Left cardiac atrium (tissue), 4 donors: ENCODE data around the gene SMOC1. TPM values are rescaled to one million over a fixed set of nuclear protein-coding genes. Genes with fewer than 3 reads are reported as not detected.
A peak's percentile ranks its signal among the peaks of the same experiment; 100 is the strongest.

Source experiments
- ATAC-seq, 2 donors: fragments of 200-7000 bp; cut with Tn5 transposase; one replicate each; pipeline ENCODE4 v1.9.1; 2020; ENCODE audit warnings: mild to moderate bottlenecking in 2 of 2, moderate library complexity in 2 of 2
- DNase-seq: peaks from one replicate; pipeline ENCODE4 v3.0.0-alpha.2; 2020
- intact Hi-C, 2 donors: fragments of 100-400 bp; cut with DNase I; formaldehyde crosslinking; loops; one replicate each; pipeline versions ENCODE4 v1.14.1 to v1.15.1; 2022 to 2023
- total RNA-seq, 2 donors: library from RNA; stranded (reverse); fragmentation: NEBNext Ultra II Directional; extraction: Animal tissue kit (Norgen Biotek cat#: 25700); gene quantifications; one replicate each; pipeline ENCODE4 v1.2.1, GENCODE V29; 2021
- donor health status: DM: no; HTN: yes; CAD: no.
- donor health status: DM: no; HTN: yes; CAD: no; lungs with severe emphysema.
- donor health status: DM: yes; HTN: yes; CAD: no.
- donor health status: Dilated cardiomyopathy.

Gene SMOC1
- total RNA-seq, 2 donors from 2014 or later, result 5.4 to 14.9 TPM

DNA sequence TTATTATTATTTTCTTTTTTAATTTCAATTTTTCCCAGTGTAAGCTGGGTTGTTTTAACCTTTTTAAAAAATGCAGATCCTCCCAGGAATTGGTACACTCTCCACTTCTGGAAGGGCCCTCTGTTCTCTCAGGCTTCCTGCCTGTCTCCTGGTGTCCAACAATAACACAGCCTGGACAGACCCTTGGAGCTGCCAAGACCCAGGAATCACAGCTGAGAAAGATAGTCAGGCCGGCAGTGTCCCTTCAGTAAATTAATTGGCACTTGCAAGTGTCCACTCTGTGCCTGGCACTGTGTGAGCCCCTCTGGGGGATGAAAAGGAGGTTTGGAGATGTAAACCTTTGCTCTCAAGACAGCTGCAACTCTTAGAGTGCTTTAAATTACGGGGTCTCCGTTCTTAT is 113.3 kb downstream of the SMOC1 start:
- DNase-seq, result no peak
- peak; percentile 71 to 82 for ATAC-seq
- intact Hi-C loops, result no loop called here

DNA sequence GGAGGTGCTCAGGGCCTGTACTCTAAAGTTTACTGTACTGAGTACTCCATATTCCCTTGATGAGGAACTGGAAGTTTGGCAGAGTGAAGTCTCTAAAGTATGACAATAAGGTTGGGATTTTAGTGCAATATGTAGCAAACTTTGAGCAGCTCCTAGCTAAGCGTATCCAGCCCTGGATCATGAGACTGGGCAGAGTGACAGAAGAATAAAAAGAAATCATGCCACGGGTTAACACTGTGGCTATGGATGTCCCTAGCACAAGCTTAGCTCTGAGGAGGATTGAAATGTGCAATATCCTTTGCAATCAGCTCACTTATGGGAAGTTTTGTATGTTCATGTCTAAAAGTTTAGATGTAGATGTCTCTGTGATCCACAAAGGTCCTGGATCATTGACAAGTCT is 114.1 kb downstream of the SMOC1 start:
- intact Hi-C loops, result no loop called here
- ATAC-seq, result no peak
- no peak for DNase-seq

DNA sequence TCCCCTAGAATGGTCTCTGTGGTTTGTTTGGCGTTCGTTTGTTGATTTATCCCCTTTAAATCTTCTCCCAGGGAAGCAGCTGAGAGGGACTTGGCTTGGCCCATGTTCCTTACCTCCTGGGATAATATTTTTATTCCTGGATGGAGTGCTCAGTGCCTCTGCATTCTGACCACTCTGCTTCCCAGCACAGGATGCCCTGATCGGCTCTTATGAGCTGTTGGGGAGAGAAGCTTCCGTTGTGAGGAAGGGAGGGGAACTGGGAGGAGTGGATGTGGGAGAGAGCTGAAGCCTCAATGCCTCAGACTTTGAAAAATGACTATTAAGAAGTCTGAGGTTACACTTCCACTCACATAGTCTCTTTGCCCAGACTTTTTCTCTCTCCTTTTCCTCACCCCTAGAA is 114.8 kb downstream of the SMOC1 start:
- intact Hi-C loops, result no loop called here
- ATAC-seq (peak in 1 of 2 donors; percentile 58), DNase-seq (peak; percentile 54)

DNA sequence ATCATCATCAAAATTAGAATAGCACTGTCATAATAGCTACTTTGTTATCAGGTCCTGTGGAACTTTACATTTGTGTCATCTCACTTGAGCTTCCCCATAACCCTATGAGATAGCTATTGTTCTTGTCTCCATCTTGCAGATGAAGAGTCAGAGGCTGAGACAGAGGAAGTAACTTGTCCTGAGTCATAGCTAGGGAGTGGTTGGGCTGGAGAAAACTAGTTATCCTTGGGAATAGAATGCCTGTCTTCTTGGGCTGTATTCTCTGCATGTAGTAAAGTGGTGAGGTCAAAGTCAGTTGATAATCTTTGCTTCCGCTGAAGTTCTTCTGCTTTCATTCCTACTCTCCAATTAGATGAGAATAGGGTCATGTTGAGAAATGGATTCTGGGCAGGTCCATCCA is 117.0 kb downstream of the SMOC1 start:
- DNase-seq (no peak), ATAC-seq (peak in 1 of 2 donors; percentile 15)
- intact Hi-C loops, result no loop called here

DNA sequence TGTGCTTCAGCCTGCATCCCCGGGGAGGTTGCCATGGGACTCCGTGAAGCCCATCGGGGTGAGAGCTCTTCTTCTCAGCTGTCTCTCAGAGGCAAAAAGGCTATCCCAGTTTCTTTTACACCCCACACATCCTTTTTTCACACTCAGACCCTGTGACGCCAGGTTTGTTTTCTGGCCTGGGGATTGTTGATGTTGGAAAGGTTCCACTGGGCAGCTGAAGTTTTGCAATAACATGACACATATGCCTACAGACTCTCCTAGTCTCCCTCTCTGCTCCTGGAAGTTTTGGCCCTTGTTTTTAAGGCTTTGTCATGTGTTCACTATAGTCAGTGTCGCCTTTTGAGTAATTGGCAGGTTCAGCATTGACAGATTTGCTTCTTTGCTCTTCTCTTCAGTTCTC is 118.6 kb downstream of the SMOC1 start:
- intact Hi-C loops, result no loop called here
- ATAC-seq, result peak in 1 of 2 donors; percentile 81
- DNase-seq, result no peak

DNA sequence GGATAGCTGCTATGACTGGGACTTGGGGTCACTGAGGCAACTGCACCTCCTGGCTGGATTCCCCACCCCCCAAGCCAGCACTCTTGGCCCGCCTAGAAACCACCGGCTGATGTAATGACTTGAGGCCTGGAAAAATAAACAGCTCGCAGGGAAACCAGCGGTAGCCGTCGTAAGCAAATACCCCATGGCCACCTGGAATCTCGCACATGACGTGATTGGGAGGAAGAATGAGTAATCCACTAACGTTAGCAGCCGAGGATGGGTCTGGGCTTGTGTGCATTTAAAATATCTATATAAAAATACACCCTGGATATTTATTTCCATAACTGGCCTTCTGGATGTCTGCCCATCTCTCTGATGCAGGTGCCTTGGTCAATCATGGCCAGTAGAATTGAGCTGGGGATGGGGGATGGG is 120.1 kb downstream of the SMOC1 start:
- DNase-seq (peak; percentile 50), ATAC-seq (peak in 1 of 2 donors; percentile 18)
- intact Hi-C loops, result no loop called here

DNA sequence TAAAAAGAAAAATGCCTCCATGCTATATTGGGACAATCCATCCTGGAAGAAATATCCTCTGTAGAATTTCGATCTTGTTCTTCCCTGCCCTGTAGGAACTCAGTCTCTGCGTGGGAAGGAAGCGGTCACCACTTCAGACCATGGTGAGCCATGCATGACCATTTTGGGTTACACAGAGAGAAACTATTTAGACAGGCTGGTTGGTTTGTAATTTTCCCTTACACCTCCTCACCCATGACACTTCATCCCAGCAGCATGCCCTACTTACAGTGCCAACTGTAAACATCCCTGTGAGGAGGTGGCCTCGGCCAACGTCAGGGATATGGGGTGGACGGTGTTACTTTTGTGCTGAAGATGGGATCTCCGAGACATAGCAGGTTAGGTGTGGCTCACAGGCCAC is 121.4 kb downstream of the SMOC1 start:
- DNase-seq (no peak), ATAC-seq (no peak)
- intact Hi-C loops, result no loop called here

DNA sequence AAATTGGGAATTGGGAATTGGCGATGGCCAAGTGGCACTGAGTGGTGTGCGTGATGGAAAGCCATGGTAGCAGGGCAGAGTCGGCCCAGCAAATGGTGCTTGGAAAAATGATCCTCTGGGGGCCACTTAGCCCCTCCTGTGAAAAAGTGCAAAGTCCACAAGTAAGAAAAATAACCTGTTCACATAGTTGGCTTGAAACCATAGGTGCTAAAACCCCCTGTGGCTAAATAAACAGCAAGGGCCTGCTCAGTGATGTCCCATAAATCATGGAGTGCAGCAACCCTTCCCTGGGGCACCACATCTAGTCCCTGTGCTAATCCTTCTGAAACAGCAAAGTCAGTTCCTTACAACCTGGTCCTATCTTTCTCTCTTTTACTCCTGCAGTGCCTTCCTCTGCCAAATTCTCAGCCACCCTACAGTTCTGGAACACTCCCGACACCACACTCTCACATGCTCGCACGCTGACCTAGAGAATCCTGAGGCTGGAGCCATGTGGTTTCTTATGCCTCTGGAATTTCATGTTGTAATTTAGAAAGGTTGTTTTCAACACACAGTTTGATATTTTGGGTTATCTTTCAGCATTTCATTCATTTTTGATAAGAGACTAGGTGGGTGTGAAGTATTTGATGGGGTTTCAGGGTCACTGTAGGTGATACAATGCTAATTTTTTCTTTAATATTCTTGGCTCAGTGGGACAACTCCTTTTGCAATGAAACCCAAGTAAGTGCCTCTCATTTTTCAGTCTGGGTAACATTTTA is 123.6 kb downstream of the SMOC1 start:
- intact Hi-C loops, result no loop called here
- DNase-seq, result no peak
- ATAC-seq, result peak in 1 of 2 donors; percentile 72

DNA sequence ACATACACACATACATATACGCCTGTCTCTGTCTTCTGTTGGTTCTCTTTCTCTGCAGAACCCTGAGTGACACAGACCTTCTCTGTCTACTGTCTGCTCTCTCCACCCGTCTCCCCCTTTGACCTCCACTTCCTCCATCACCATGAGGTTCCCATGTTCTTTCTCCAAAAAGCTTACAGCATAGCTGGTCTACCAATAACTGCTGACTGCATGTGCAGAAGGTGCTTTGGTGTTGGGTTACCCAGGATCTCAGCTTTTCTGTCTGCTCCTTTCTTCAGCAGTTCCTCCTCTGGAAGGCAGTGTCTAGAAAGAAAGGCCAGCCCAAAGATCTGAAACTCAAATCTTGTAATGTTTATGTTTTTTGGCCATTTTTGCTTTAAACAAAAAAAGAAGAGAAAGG is 125.6 kb downstream of the SMOC1 start:
- ATAC-seq (no peak), DNase-seq (no peak)
- intact Hi-C loops, result no loop called here

DNA sequence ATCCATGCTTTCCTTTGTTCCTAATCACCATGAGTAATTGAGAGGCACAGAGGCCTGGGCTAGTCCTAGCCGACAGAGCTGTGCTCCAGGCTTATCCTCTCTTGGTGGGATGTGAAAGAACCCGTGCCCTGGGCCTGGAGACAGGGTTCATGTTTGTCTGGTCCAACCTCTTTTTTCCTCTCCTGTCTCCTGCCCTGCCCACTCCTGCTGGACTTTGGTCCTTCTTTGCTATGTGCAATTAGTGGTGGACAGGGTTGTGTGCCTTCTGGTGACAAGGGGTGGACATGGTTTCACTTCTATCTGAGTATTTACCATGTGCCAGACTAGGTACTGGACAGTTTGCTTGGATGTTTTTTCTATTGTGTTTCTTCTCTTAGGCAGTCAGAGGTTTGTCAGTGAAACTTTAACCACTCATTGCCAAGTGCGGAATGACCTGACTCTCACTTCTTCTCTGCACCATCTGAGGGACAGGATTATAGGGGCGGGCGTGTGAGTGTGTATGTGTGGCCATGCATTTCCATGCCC is 126.1 kb downstream of the SMOC1 start:
- ATAC-seq (no peak), DNase-seq (no peak)
- intact Hi-C loops, result no loop called here

DNA sequence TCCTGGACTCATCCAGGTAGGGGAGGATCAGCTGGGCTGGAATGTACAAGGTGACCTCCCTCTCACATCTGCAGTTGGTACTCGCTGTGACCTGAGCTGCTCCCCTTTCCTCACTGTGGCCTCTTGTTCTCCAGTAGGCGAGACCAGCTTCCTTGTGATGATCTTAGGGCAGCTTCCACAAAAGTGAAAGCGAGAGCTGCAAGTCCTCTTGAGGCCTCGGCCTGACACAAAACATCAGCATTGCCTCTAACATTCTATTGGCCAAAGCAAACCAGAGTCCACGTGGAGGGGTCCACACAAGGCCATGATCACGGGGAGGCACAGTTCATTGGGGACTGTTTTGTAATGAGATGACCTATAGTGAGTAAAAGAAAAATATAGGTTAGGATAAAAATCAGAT is 127.5 kb downstream of the SMOC1 start:
- intact Hi-C loops, result no loop called here
- ATAC-seq (no peak), DNase-seq (no peak)

DNA sequence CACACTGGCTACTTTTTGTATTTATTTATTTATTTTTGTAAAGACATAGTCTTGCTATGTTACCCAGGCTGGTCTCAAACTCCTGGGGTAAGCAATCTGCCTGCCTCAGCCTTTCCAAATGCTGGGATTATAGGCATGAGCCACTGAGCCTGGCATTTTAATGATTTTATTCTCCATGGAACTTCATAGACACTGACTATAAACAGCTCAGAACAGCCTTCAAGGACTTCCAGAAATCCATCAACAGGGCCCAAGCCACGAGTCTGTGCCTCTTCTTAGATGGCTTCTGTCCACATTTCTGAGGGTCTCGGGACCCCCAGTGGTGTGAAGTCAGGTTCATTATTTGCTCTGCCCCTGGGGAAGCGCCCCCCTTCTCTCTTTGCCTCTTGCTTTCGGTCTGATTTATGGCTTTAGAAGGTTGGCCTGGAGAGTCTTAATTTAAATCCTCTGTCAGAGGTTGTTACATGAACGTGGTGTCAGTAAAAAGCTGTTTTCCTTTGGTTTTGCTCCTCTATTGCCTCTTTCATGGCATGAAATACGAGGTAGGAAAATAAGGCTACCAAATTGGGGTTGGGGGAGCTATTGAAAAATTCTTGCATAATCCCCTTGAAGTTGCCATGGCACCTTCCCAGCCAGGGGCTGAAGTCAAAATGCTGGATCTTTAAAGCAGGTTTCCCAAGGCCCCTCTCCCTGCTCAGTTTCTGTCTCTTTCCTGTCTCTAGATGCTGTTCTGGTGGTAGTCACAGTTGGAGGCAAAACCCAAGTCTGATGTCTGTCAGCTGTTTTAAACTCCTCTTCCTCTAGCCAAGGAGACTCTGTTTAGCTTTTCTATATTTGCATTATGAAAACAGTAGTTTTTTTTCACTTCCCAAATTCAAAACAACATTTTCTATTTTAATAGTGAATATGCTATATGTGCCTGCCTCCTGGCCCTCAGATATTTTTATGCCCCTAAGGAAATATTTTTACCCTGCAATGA is 129.4 kb downstream of the SMOC1 start:
- DNase-seq, result no peak
- intact Hi-C loops, result no loop called here
- no peak for ATAC-seq

DNA sequence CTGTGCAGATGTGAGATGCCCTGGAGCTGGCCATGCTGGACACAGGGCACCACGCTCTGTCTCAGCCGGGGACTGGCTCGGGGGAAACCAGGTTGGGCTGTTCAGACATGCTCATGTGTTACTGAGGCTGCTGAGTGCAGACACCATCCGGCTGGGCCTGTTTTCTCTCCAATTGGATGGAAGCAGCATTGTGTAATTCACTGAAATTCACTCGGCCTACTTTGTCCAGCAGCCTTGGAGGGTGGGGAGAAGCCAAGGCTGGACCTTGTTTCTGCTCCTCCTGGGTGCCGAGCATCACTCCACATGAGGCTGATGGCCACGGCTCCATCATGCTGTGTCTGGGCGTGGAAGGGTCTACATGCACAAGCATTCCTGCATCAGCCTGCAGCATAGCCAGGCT is 130.7 kb downstream of the SMOC1 start:
- DNase-seq, result no peak
- intact Hi-C loops, result no loop called here
- ATAC-seq, result peak in 1 of 2 donors; percentile 59

DNA sequence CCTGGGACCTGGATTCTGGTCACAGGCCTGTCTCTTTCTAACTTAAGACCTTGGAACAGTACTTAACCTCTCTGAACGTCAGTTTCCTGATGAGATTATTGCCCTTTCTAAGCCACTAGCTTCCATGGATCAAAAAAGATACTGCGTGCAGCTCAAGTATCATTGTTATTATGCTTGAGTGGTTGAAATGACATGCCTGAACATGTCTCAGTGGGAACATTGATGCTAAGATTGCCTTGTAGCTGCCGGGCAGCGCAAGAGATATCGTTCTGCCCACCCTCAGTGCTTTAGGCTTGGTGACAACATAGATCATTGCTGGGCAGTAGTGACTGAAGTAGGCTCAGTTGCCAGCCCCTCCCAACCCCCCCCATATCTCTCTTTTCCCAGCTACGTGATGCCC is 131.9 kb downstream of the SMOC1 start:
- intact Hi-C loops, result no loop called here
- DNase-seq (no peak), ATAC-seq (no peak)

DNA sequence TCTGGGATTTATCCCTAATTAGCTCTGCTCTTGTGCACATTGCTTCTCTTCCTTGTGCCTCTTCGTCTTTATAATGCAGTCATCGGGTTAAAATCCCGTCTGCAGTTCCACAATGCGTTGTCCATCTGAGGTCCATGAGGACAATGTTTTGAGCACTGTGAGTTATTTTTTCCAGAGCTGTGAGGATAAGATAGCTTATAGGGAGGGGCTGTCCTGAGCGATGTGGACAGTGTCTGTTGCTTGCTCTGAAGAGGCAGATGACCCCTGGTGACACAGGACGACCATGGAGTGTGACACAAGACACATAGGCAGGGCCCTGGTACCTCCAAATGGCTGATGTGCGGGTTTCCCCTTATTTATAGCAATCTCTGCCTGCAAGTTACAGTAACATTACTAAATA is 132.5 kb downstream of the SMOC1 start:
- intact Hi-C loops, result no loop called here
- DNase-seq (peak; percentile 26), ATAC-seq (peak in 1 of 2 donors; percentile 43)

DNA sequence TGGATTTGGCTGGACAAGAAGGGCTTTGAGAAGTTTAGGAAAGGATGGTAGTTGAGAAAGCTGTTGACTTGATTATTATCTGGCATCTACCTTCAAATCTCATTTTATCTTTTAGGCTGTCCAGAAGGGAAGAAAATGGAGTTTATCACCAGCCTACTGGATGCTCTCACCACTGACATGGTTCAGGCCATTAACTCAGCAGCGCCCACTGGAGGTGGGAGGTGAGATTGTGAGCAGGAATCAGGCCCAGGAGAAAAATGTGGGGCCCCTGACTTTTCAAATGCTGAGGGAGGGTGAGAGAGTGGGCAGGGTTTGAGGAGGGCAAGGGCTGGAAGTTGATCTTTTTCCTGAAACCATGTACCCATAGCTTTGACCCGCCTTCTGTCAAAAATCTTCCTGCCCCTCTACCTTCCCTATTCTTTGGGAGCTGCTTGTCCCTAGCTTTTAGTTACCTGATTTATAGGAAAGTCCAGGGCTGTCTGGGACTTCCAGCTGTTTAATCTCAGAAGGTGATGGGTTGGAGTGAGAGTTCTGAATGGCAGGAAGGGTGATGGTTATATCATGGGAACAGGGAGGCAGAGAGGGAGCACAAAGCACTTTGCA is 134.2 kb downstream of the SMOC1 start:
- no peak for ATAC-seq
- DNase-seq, result no peak
- intact Hi-C loops, result no loop called here

DNA sequence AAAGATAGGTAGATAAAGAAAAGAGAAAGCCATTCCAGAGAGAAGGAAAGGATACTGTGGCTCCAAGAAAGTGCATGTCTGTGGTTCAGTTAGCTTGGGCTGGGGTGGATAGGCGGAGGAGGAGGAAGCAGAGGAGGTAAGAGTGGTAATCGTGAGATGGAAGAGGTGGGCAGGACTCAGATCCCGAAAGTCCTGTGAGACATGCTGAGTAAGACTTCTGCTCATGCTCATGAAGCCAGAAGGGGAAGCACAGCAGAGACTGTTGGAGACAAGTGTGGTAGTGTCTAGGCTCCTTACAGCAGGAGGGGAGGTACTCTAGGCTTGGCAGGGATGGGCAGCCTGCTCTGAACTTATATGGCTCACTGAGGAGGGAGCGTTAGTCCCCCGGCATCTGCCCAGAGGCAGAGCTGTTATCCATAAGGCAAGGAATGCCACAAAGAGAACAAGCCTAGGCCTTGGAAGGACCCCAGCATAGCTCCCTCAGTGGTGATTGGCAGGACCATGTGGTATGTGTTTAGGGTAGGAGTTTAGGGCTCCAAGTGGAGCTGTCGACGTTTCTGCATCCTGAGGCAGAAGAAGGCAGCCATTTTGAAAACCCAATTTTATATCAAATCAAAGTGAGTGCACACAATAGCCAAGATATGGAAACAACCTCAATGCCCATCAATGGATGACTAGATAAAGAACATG is 135.3 kb downstream of the SMOC1 start:
- intact Hi-C loops, result no loop called here
- DNase-seq (no peak), ATAC-seq (no peak)

DNA sequence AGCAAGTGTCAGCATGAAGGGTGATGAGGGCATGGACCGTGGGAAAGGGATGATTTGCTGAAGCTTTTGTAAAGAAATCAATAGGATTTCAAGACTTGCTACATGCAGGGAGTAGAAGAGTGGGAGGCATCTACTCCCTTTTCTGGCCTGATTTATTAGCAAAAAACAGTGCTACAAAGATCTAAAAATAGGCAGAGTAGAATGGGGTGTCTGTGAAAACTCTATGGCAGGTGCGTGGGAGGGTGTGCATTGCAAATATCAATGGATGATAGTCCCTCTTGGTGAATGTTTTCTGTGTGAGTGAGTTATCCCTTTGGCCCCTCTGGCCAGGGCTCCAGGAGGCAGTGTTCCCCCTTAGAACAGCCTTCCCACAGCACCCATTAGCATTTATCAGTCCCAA is 139.0 kb downstream of the SMOC1 start:
- DNase-seq (no peak), ATAC-seq (peak in 1 of 2 donors; percentile 12)
- intact Hi-C loops, result no loop called here

DNA sequence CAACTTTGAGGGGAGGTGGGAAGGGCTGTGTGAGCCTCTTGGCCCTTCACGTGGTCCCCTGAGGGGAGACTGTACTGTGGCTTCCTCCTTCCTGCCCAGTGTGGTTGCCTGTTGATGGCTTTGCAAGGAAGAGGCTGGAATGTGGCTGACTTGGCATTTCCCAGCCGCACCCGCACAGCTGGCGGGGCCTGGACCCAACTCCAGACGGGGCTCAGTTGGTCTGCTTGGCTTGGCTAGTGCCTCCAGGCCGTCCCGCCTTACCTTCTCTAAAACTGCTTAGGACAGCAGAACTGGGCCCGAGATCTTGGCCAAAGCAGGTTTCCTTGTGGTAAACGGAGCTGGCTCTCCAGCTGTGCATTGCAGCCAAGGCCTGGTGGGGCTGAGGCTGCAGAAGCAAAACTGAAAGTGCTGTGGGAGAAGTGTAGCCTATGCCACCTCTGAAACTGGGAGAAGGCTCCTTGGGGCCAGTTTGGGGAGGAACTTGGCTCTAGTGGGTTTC is 139.5 kb downstream of the SMOC1 start:
- ATAC-seq, result peak; percentile 78 to 86

More for the DNA sequence above, 139.5 kb downstream of the SMOC1 start:
- peak; percentile 58 for DNase-seq
- intact Hi-C loops, result no loop called here
